SK-N-SH (cell line): ENCODE results near the gene NDFIP1. TPM values are rescaled to one million over a fixed set of nuclear protein-coding genes. Genes with fewer than 3 reads are reported as not detected.
A peak's percentile ranks its signal among the peaks of the same experiment; 100 is the strongest.

ENCODE experiments used
- CTCF ChIA-PET: fragments of 300-600, 350-600 bp; formaldehyde crosslinking; extraction: SDS; loops from one replicate; lab custom pipeline; 2021; lab: Yijun Ruan, JAX
- POLR2A ChIA-PET: fragments of 350-600 bp; sonication (Branson Sonifier 250); formaldehyde crosslinking; extraction: SDS; loops from one replicate; lab custom pipeline; 2020; ENCODE audit warnings: antibody characterized with exemption, inconsistent platforms; lab: Yijun Ruan, JAX
- DNase-seq: peaks from one replicate; pipeline ENCODE4 v3.0.0; 2012
- H2AFZ ChIP-seq: fragments of 200-600 bp; sonication (generic); 2 replicates; pipeline ENCODE4 v1.8.1; 2016; ENCODE audit warnings: antibody characterized with exemption, mild to moderate bottlenecking, low read depth
- H3F3A ChIP-seq: fragments of 200-600 bp; sonication (generic); replicated peaks from 2 replicates; pipeline ENCODE3; 2016; ENCODE audit warnings: antibody characterized with exemption, mild to moderate bottlenecking; ENCODE audit not compliant: insufficient read depth
- H3K27ac ChIP-seq, 2 experiments: fragments of 200-500 bp in 1 of 2; fragments of 200-600 bp in 1 of 2; sonication (Bioruptor generic) in 1 of 2; sonication (generic), shearing (Covaris generic) in 1 of 2; 2 replicates each; pipeline versions ENCODE4 v1.5.1 to v1.6.1; 2014 to 2016; ENCODE audit warnings: low read depth in 2 of 2, inconsistent platforms in 1 of 2, low read length in 1 of 2, mild to moderate bottlenecking in 1 of 2, mixed read lengths in 1 of 2
- H3K27me3 ChIP-seq: fragments of 200-600 bp; sonication (generic), shearing (Covaris generic); 2 replicates; pipeline ENCODE4 v1.6.1; 2016; ENCODE audit warnings: mixed run types; ENCODE audit not compliant: insufficient read depth
- H3K36me3 ChIP-seq, 2 experiments: fragments of 200-500 bp in 1 of 2; fragments of 200-600 bp in 1 of 2; sonication (Bioruptor generic) in 1 of 2; sonication (generic) in 1 of 2; replicated peaks in 1 of 2; 2 replicates each; pipeline versions ENCODE3 to v1.5.1; 2014 to 2016; ENCODE audit warnings: low read length in 1 of 2, mild to moderate bottlenecking in 1 of 2; ENCODE audit not compliant: insufficient read depth in 2 of 2, control insufficient read depth in 1 of 2
- H3K4me1 ChIP-seq, 2 experiments: fragments of 200-500 bp in 1 of 2; fragments of 200-600 bp in 1 of 2; sonication (Bioruptor generic) in 1 of 2; sonication (generic), shearing (Covaris generic) in 1 of 2; 2 replicates each; pipeline versions ENCODE4 v1.5.1 to v1.6.1; 2014 to 2016; ENCODE audit warnings: low read depth in 1 of 2, low read length in 1 of 2, mixed run types in 1 of 2; ENCODE audit not compliant: insufficient read depth in 2 of 2, control insufficient read depth in 1 of 2
- H3K4me2 ChIP-seq: fragments of 200-600 bp; sonication (generic), shearing (Covaris generic); 2 replicates; pipeline ENCODE4 v1.6.1; 2017; ENCODE audit warnings: mixed run types
- H3K4me3 ChIP-seq, 2 experiments: fragments of 200-500 bp in 1 of 2; fragments of 200-600 bp in 1 of 2; sonication (Bioruptor generic) in 1 of 2; sonication (generic), shearing (Covaris generic) in 1 of 2; 2 replicates each; pipeline versions ENCODE4 v1.5.1 to v1.8.1; 2014 to 2016; ENCODE audit warnings: low read depth in 2 of 2, inconsistent platforms in 1 of 2, low read length in 1 of 2, mild to moderate bottlenecking in 1 of 2, mixed read lengths in 1 of 2, moderate library complexity in 1 of 2
- H3K79me2 ChIP-seq: fragments of 200-600 bp; sonication (generic); 2 replicates; pipeline ENCODE4 v1.8.1; 2017; ENCODE audit warnings: mild to moderate bottlenecking; ENCODE audit not compliant: insufficient read depth
- H3K9ac ChIP-seq: fragments of 200-600 bp; sonication (generic); 2 replicates; pipeline ENCODE4 v1.6.1; 2017; ENCODE audit warnings: mixed run types
- H3K9me2 ChIP-seq: fragments of 200-600 bp; sonication (generic); 2 replicates; pipeline ENCODE4 v1.6.1; 2017; ENCODE audit warnings: mixed run types
- H3K9me3 ChIP-seq: fragments of 200-600 bp; sonication (generic); 2 replicates; pipeline ENCODE4 v1.6.1; 2017; ENCODE audit warnings: mixed run types, mild to moderate bottlenecking, moderate library complexity
- H4K20me1 ChIP-seq: fragments of 200-600 bp; sonication (generic); 2 replicates; pipeline ENCODE4 v1.6.1; 2017; ENCODE audit warnings: mild to moderate bottlenecking, mixed run types; ENCODE audit not compliant: insufficient read depth
- CHD2 ChIP-seq: fragments of 150-350 bp; IDR thresholded peaks from 2 replicates; pipeline ENCODE4 v1.6.1; 2018; ENCODE audit warnings: low read length; ENCODE audit not compliant: partially characterized antibody
- ELF1 ChIP-seq: IDR thresholded peaks from 2 replicates; pipeline ENCODE4 v1.4.0; 2012
- EP300 ChIP-seq, 2 experiments: IDR thresholded peaks; 2 replicates each; pipeline versions ENCODE4 v1.4.0 to v1.6.1; 2012; ENCODE audit warnings: borderline replicate concordance in 1 of 2, low read depth in 1 of 2, low read length in 1 of 2
- FOXJ3 ChIP-seq: sonication (generic); formaldehyde crosslinking; IDR thresholded peaks from 2 replicates; pipeline ENCODE4 v1.5.1; 2020; ENCODE audit warnings: mild to moderate bottlenecking, missing genetic modification reagents
- GABPA ChIP-seq: IDR thresholded peaks from 2 replicates; pipeline ENCODE4 v1.4.0; 2012; ENCODE audit warnings: low read depth, mild to moderate bottlenecking
- GATA2 ChIP-seq: sonication (generic); formaldehyde crosslinking; IDR thresholded peaks from 2 replicates; pipeline ENCODE4 v1.5.0; 2020; ENCODE audit warnings: mild to moderate bottlenecking, missing genetic modification reagents
- JUND ChIP-seq: IDR thresholded peaks from 2 replicates; pipeline ENCODE4 v1.4.0; 2012
- NFIC ChIP-seq: IDR thresholded peaks from 2 replicates; pipeline ENCODE4 v1.4.0; 2012; ENCODE audit warnings: borderline replicate concordance
- PBX3 ChIP-seq: IDR thresholded peaks from 2 replicates; pipeline ENCODE4; 2012
- POLR2AphosphoS5 ChIP-seq: IDR thresholded peaks from 2 replicates; pipeline ENCODE4 v1.6.1; 2012; ENCODE audit warnings: low read depth, low read length
- RFX5 ChIP-seq: IDR thresholded peaks from 2 replicates; pipeline ENCODE4 v1.6.1; 2012; ENCODE audit warnings: mild to moderate bottlenecking, improper control_type of control experiment, low read length
- SIN3A ChIP-seq: IDR thresholded peaks from 2 replicates; pipeline ENCODE4 v1.6.1; 2012; ENCODE audit warnings: low read depth, mild to moderate bottlenecking, low read length, moderate library complexity, borderline replicate concordance
- TCF12 ChIP-seq: IDR thresholded peaks from 2 replicates; pipeline ENCODE4 v1.4.0; 2012
- TEAD4 ChIP-seq: IDR thresholded peaks from 2 replicates; pipeline ENCODE4 v1.4.0; 2012; ENCODE audit warnings: mild to moderate bottlenecking, borderline replicate concordance; ENCODE audit not compliant: insufficient read depth
- USF1 ChIP-seq: IDR thresholded peaks from 2 replicates; pipeline ENCODE4 v1.4.0; 2012; ENCODE audit warnings: low read depth, borderline replicate concordance
- YY1 ChIP-seq: IDR thresholded peaks from 2 replicates; pipeline ENCODE4 v1.4.0; 2012; ENCODE audit warnings: low read depth, mild to moderate bottlenecking
- ZBTB33 ChIP-seq: IDR thresholded peaks from 2 replicates; pipeline ENCODE4 v1.4.0; 2012; ENCODE audit warnings: low read depth, borderline replicate concordance
- WGBS: methylation state at CpG from one replicate; pipeline ENCODE4 v1.1.6; 2017; ENCODE audit warnings: low lambda C conversion rate; 5-methylcytosine and 5-hydroxymethylcytosine counted together
- polyA plus RNA-seq, 3 experiments: library from polyadenylated mRNA; depleted of rRNA; stranded (reverse); fragments of >200 nt; gene quantifications; 2 replicates each; pipeline ENCODE4 v1.2.3, GENCODE V29; 2012
- TF ChIP-seq, protein P1 (sequence below): fragments of 200-600 bp; sonication (generic); IDR thresholded peaks from 2 replicates; pipeline ENCODE4 v1.6.1; 2017; ENCODE audit warnings: antibody characterized with exemption, mild to moderate bottlenecking, moderate library complexity

The NDFIP1 gene
- polyA plus RNA-seq, 1 of the 3 experiments (the other 2 are of a cell fraction), result 40.0 TPM

- ChIA-PET POLR2A (interaction anchor here (1.1 kb wide), 1 partner anchor 9 kb away, joined by 3 read pairs; no protein-coding TSS in a partner anchor), CTCF (interaction anchor here (0.7 to 4.6 kb wide), 8 partner anchors 9 to 421 kb away, joined by 3 to 30 read pairs (median 4); partner anchors contain the start of gene SPRY4)
- no peak for DNase-seq
- Histone ChIP-seq H3K36me3 (no peaks in the 10 kb centered on the region), H2AFZ (no peak overlapping the region), H3F3A (peaks cover 3% of the 10 kb centered on the region), H3K27ac (peak overlapping the region in 1 of 2 experiments; percentile 99; a peak in 2 of 4 replicates), H3K9me2 (no peaks in the 10 kb centered on the region), H3K4me2 (no peak overlapping the region), H4K20me1 (no peaks in the 10 kb centered on the region), H3K9me3 (no peaks in the 10 kb centered on the region), H3K4me1 (peaks cover 5 to 48% of the 10 kb centered on the region in 2 experiments), H3K4me3 (no peak overlapping the region), H3K9ac (no peak overlapping the region), H3K79me2 (no peaks in the 10 kb centered on the region), H3K27me3 (no peaks in the 10 kb centered on the region)
- WGBS, result 93% methylated on average over 4 of the region's 4 CpGs
- TF ChIP-seq GABPA, result no peak
- no peak for TF ChIP-seq GATA2 (CRISPR knock-in tag)
- no peak for TF ChIP-seq TCF12
- TF ChIP-seq CHD2, result no peak
- no peak for TF ChIP-seq TEAD4
- TF ChIP-seq USF1, result no peak
- TF ChIP-seq RFX5, result no peak
- no peak for TF ChIP-seq ZBTB33
- no peak for TF ChIP-seq JUND
- TF ChIP-seq, protein P1, sequence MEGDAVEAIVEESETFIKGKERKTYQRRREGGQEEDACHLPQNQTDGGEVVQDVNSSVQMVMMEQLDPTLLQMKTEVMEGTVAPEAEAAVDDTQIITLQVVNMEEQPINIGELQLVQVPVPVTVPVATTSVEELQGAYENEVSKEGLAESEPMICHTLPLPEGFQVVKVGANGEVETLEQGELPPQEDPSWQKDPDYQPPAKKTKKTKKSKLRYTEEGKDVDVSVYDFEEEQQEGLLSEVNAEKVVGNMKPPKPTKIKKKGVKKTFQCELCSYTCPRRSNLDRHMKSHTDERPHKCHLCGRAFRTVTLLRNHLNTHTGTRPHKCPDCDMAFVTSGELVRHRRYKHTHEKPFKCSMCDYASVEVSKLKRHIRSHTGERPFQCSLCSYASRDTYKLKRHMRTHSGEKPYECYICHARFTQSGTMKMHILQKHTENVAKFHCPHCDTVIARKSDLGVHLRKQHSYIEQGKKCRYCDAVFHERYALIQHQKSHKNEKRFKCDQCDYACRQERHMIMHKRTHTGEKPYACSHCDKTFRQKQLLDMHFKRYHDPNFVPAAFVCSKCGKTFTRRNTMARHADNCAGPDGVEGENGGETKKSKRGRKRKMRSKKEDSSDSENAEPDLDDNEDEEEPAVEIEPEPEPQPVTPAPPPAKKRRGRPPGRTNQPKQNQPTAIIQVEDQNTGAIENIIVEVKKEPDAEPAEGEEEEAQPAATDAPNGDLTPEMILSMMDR, result no peak
- no peak for TF ChIP-seq PBX3
- no peak for TF ChIP-seq NFIC
- no peak for TF ChIP-seq ELF1
- no peak for TF ChIP-seq FOXJ3 (CRISPR knock-in tag)
- no peak for TF ChIP-seq POLR2AphosphoS5
- no peak for TF ChIP-seq EP300 (IDR thresholded peaks at IDR 0.05; ENCODE audit: borderline replicate concordance in 1 of 2, low read depth in 1 of 2, low read length in 1 of 2)
- TF ChIP-seq YY1, result no peak
- TF ChIP-seq SIN3A, result no peak
Observed at GRCh38 chr5:142166754-142167153, 58.2 kb downstream of the NDFIP1 start.
